Gastroesophageal sphincter (tissue), 4 donors: Measurements from ENCODE around the gene SPDL1. TPM values are rescaled to one million over a fixed set of nuclear protein-coding genes. Genes with fewer than 3 reads are reported as not detected.

ENCODE experiments used
- ATAC-seq: fragments of 150-250 bp; one replicate; pipeline ENCODE4 v1.9.1; 2016; ENCODE audit warnings: mild to moderate bottlenecking, moderate library complexity
- H3K27ac ChIP-seq, 4 donors: fragments of 200-600 bp; sonication (generic) in 3 of 4; 1 replicate in 3 of 4; 2 replicates in 1 of 4; pipeline ENCODE4 v1.5.1; 2016 to 2019
- H3K27me3 ChIP-seq: fragments of 200-600 bp; sonication (generic); one replicate; pipeline ENCODE4 v1.5.1; 2019
- H3K36me3 ChIP-seq, 2 donors: fragments of 200-600 bp; sonication (generic); one replicate each; pipeline ENCODE4 v1.5.1; 2019; ENCODE audit warnings: control low read depth in 1 of 2
- H3K4me1 ChIP-seq, 3 donors: fragments of 200-600 bp; sonication (generic); 1 replicate in 2 of 3; 2 replicates in 1 of 3; pipeline ENCODE4 v1.5.1; 2016 to 2019; ENCODE audit warnings: control low read depth in 2 of 3
- H3K4me3 ChIP-seq, 2 donors: fragments of 200-600 bp; sonication (generic); one replicate each; pipeline ENCODE4 v1.5.1; 2019; ENCODE audit warnings: mild to moderate bottlenecking in 1 of 2, moderate library complexity in 1 of 2
- H3K9me3 ChIP-seq, 3 donors: fragments of 200-600 bp; sonication (generic); one replicate each; pipeline ENCODE4 v1.5.1; 2017 to 2019; ENCODE audit warnings: control low read depth in 2 of 3
- POLR2AphosphoS5 ChIP-seq: sonication (generic); formaldehyde crosslinking; IDR thresholded peaks from one replicate; pipeline ENCODE4 v1.6.1; 2017; ENCODE audit warnings: antibody characterized with exemption
- WGBS, 2 donors: methylation state at CpG; one replicate each; pipeline ENCODE4 v1.1.5; 2018; ENCODE audit warnings: low coverage in 1 of 2; 5-methylcytosine and 5-hydroxymethylcytosine counted together
- small RNA-seq, 4 donors: library from RNA; depleted of rRNA; stranded (forward); fragments of <200 nt; gene quantifications; one replicate each; pipeline ENCODE3, GENCODE V24; 2016
- total RNA-seq, 4 donors: library from RNA; depleted of rRNA; stranded (reverse); fragments of >200 nt; gene quantifications; one replicate each; pipeline ENCODE4 v1.1.0, GENCODE V29; 2016

The SPDL1 gene
- total RNA-seq, 4 donors from 2014 or later, result 5.7 to 10.1 (median 6.7) TPM

- H3K9me3 ChIP-seq, result no peaks in the 10 kb centered on the region
- WGBS, 2 donors, result 79 to 94% methylated on average over 3 to 4 of the region's 5 CpGs
- no peak for TF ChIP-seq POLR2AphosphoS5
These were observed 69.5 kb downstream of the SPDL1 start for GRCh38 chr5:169653091-169653490.

More at GRCh38 chr5:169653091-169653490, 69.5 kb downstream of the SPDL1 start:
- H3K4me3 ChIP-seq, result no peak overlapping the region
- no peak for ATAC-seq
- no peak overlapping the region for H3K27ac ChIP-seq
- H3K4me1 ChIP-seq, result peaks cover 0 to 3% (median 0%) of the 10 kb centered on the region in 3 donors
- no peaks in the 10 kb centered on the region for H3K36me3 ChIP-seq
- H3K27me3 ChIP-seq, result no peaks in the 10 kb centered on the region

Small RNAs within 50 kb of the gene (small RNA-seq; reads per million reads assigned to genes)
- gene RNU6-477P, result 0 reads per million in 4 donors

Other genes starting within 250 kb of the SPDL1 start
- gene DOCK2, start 53.5 kb downstream of the SPDL1 start, total RNA-seq, result 10 to 100 TPM in 3 of 4 donors, 1 to 10 TPM in 1; 9.3 to 20.6 (median 11.8) TPM